Measurements from ENCODE around the gene SRPRB.

Gene SRPRB

DNA sequence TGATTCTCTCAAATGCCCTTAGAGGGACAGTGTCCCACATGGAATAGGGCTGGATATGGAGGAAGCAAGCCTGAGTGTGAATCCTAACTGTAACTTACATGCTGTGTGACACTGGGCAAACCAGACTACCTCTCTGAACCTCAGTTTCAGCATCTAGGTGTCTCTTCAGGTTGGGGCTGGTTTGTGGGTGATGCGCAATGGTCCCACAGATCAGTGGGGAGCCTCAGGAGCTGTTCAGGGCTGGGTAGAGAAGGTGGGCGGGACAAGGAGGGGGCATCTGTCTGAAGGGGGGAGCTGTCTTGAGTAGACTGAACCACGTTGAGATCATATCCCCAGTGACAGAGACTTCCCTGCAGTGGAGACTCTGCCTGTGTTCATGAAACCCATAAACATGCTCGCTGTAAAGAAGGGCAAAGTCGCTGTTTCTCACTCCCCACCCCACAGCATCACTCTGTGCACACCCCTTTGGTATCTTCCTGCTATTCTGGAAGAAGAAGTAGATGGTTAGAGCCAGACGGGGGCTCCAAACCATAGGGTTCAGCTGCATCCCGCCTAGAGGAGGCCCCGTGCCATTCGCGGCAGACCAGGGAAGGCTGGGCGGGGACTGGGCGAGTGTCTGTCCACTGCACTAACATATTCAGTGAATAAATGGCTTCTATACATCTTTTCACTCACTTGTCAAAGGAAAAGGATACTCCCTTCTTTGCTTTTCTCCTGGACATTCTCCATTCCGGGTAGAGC is 28.4 kb downstream of the SRPRB start:
- Histone ChIP-seq H3K4me3 (no peak overlapping the region), H3K27ac (no peak overlapping the region), H3K27me3 (no peaks in the 10 kb centered on the region), H3K9me3 (no peaks in the 10 kb centered on the region), H3K36me3 (peaks cover 0 to 32% (median 0%) of the 10 kb centered on the region in 3 donors), H3K4me1 (no peaks in the 10 kb centered on the region)
- no peak for TF ChIP-seq CTCF (IDR thresholded peaks at IDR 0.05)
- intact Hi-C loops (cut with DNase I; ENCODE audit: low total_unique reads), result no loop called here
- DNase-seq, result no peak

DNA sequence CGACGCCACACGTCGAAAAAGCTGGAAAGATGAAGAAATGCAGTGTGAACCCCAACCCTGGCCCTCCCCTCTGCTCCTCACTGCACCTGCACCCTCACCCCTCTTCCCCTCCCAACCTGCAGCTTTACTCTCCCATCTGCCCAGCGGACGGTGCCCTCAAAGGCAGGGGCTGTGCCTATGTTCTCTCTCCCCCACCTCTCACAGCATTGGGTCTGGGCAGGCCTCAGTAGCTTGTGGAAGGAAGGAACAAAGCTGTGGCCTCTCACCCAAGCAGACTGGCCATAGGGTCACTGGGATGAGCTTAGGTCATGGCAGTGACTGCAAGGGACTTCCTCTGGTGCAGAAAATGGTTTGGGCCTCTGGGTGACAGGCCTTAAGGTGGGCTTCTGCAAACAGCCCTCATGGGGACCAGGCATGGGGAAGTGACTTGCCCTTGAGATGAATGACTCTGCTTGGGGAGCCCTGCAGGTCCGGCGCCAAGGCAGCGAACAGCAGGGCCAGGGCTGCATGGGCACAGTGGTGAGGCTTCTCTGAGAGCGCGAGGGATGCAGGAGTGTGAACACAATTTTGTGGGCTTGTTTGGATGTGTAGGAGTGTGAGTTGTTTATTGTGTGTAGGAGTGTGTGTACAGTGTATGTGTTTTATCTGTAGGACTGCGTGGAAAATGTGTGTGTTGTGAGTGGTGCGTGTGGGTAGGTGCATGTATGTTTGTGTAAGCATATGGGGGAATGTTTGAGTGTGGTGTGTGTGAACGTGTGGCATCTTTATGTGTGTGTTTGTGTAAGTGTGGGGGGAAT is 29.2 kb downstream of the SRPRB start:
- TF ChIP-seq CTCF (IDR thresholded peaks at IDR 0.05), result no peak
- Histone ChIP-seq H3K27ac (no peak overlapping the region), H3K9me3 (no peaks in the 10 kb centered on the region), H3K4me3 (no peak overlapping the region), H3K4me1 (no peaks in the 10 kb centered on the region), H3K36me3 (peaks cover 0 to 36% (median 0%) of the 10 kb centered on the region in 3 donors), H3K27me3 (no peaks in the 10 kb centered on the region)
- no peak for DNase-seq
- intact Hi-C loops (cut with DNase I; ENCODE audit: low total_unique reads), result no loop called here

- no peak for TF ChIP-seq CTCF (IDR thresholded peaks at IDR 0.05)
- H3K27me3 ChIP-seq, result no peaks in the 10 kb centered on the region
- DNase-seq, result no peak
- peaks cover 0 to 40% (median 0%) of the 10 kb centered on the region in 3 donors for H3K36me3 ChIP-seq
- H3K4me1 ChIP-seq, result no peaks in the 10 kb centered on the region
- H3K4me3 ChIP-seq, result no peak overlapping the region
- intact Hi-C loops (cut with DNase I; ENCODE audit: low total_unique reads), result no loop called here
- H3K27ac ChIP-seq, result no peak overlapping the region
- H3K9me3 ChIP-seq, result no peaks in the 10 kb centered on the region
Observed at GRCh38 chr3:133835418-133835743, 29.8 kb downstream of the SRPRB start.

DNA sequence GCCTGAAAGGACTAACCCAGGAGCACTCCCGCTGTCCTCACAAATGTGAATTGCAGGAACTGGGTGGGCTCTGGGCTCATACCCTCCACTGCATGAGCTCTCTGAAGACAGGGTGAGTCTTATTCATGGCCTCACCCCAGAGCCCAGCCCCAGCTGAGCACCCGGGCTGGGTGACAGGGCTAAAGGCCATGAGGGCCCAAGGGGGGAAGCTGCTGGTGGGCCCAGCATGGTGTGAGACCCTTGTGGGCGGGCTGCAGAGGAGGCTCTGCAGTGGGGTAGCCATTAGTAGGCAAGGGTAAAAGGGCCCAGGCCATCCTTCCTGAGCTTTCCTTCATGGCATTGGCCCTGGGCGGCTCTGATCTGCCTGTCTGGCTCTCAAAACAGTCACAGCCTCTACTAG is 30.3 kb downstream of the SRPRB start:
- Histone ChIP-seq H3K4me3 (no peak overlapping the region), H3K27ac (no peak overlapping the region), H3K27me3 (no peaks in the 10 kb centered on the region), H3K9me3 (no peaks in the 10 kb centered on the region), H3K4me1 (no peaks in the 10 kb centered on the region), H3K36me3 (peaks cover 0 to 40% (median 0%) of the 10 kb centered on the region in 3 donors)
- no peak for DNase-seq
- intact Hi-C loops (cut with DNase I; ENCODE audit: low total_unique reads), result no loop called here
- TF ChIP-seq CTCF (IDR thresholded peaks at IDR 0.05), result no peak

DNA sequence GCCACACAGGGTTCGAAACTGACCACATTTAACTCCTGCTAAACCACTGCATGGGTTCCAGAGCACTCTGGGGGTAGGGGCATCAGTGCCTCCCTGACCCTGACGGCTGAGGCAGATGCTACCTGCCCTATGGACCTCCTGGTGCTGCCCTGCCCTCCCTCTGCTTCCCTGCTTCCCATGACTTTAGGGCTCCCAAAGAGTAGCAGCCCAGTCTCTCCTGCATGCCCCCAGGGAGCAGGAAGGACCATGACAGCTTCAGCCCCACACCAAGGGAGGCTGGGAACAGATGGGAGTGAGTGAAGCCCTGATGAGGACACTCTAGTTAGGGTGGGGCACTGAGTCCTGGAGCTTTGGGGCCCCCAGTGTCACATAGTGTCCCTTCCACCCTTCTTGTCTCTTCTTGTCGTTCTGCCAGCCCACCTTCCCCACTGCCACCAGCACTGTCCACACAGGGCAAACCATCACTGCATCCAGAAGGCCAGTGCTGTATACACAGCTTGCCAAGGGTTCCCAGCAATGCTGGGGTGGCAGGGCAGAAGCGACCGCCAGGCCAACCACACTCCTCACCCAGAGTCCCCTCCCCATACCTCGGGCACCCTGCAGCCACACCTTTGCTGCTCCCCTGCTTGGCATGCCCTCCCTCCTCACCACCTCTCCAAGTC is 31.0 kb downstream of the SRPRB start:
- H3K27ac ChIP-seq, result no peak overlapping the region
- H3K4me3 ChIP-seq, result no peak overlapping the region
- DNase-seq, result no peak
- no peak for TF ChIP-seq CTCF (IDR thresholded peaks at IDR 0.05)
- H3K4me1 ChIP-seq, result no peaks in the 10 kb centered on the region
- intact Hi-C loops (cut with DNase I; ENCODE audit: low total_unique reads), result no loop called here
- H3K9me3 ChIP-seq, result no peaks in the 10 kb centered on the region
- peaks cover 0 to 40% (median 0%) of the 10 kb centered on the region in 3 donors for H3K36me3 ChIP-seq
- H3K27me3 ChIP-seq, result no peaks in the 10 kb centered on the region
